HG02610 (cell line): ENCODE data around the gene SLC30A3.
"Not testable (repeated sequence)": the region's sequence is repeated elsewhere in the genome, so short reads cannot be mapped to it uniquely, and the experiment has no call there.

ENCODE experiments used
- ATAC-seq: cut with Tn5 transposase; IDR thresholded peaks from one replicate; pipeline ENCODE4 v1.9.1; 2021; ENCODE audit warnings: mild to moderate bottlenecking, moderate library complexity; ENCODE audit not compliant: unreplicated experiment

The SLC30A3 gene

GRCh38 chr2:27262379-27263286, at the start of gene SLC30A3:
TSS of gene SLC30A3 (minus strand) at chr2:27263047. CDS start at chr2:27262906, 141 bp downstream.
- no peak for ATAC-seq

GRCh38 chr2:27312152-27312551, 49.3 kb upstream of the SLC30A3 start:
- no peak for ATAC-seq

- no peak for ATAC-seq
These were observed 46.8 kb upstream of the SLC30A3 start for GRCh38 chr2:27309651-27310050.

DNA sequence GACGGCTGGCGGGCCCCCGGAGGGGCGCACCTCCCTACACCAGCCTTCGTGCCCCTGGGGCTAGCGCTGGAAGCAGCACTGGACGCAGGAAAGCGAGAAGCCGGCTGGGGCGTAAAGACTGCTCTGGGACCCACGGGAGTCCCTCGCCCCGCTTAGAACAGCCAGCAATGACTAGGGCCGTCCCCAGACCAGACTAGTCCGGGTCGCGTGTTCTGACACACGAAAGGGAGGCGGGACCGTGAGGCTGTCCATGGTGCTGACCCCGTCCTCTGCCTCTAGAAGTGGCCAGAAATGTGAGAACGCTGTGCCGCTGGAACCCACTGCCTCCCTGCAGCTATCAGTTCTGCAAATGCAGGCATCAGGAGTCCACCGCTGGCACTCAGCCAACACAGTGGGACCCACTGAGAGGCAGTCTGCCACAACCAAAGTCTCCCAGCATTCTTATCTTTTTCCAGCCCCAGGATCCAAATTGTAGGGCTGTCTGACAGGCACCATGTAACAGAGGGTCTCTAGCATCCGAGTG, 45.6 kb upstream of the SLC30A3 start, which contains the start of gene UCN:
Gene UCN, minus strand, starts transcription at position 87 of the 523 bp plus-strand sequence. CDS start 550 bp downstream, outside the sequence.
- no peak for ATAC-seq

GRCh38 chr2:27307545-27308358, 44.9 kb upstream of the SLC30A3 start:
- no peak for ATAC-seq

GRCh38 chr2:27307287-27307544, 44.4 kb upstream of the SLC30A3 start:
- no peak for ATAC-seq

GRCh38 chr2:27306573-27307286, 43.9 kb upstream of the SLC30A3 start:
- ATAC-seq = no peak

DNA sequence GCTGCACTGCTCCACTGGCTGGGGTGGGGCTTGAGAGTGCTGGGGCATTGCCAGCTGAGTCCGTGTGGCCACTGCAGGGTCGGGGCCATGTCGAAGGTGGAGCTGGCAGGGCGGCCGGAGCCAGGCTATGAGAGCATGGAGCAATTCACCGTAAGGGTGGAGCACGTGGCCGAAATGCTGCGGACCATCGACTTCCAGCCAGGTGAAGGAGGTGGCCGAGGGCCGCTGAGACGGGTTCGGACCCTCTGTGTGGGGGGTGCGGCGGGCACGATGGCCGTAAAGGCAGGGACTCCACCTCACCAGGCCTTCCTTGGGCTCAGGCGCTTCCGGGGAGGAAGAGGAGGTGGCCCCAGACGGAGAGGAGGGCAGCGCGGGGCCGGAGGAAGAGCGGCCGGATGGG, 43.3 kb upstream of the SLC30A3 start:
- ATAC-seq = no peak

DNA sequence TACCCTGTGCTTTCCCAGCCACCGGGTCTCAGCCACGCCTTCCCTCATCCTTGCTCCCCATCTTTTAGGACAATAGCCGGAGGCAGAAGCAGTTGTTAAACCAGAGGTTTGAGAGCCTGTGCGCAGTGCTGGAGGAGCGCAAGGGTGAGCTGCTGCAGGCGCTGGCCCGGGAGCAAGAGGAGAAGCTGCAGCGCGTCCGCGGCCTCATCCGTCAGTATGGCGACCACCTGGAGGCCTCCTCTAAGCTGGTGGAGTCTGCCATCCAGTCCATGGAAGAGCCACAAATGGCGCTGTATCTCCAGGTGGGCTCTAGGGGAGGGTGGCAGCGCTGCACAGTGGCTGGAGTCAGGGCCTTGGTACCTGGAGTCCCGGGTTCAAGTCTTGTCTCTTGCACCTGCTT, 42.7 kb upstream of the SLC30A3 start:
- no peak for ATAC-seq

DNA sequence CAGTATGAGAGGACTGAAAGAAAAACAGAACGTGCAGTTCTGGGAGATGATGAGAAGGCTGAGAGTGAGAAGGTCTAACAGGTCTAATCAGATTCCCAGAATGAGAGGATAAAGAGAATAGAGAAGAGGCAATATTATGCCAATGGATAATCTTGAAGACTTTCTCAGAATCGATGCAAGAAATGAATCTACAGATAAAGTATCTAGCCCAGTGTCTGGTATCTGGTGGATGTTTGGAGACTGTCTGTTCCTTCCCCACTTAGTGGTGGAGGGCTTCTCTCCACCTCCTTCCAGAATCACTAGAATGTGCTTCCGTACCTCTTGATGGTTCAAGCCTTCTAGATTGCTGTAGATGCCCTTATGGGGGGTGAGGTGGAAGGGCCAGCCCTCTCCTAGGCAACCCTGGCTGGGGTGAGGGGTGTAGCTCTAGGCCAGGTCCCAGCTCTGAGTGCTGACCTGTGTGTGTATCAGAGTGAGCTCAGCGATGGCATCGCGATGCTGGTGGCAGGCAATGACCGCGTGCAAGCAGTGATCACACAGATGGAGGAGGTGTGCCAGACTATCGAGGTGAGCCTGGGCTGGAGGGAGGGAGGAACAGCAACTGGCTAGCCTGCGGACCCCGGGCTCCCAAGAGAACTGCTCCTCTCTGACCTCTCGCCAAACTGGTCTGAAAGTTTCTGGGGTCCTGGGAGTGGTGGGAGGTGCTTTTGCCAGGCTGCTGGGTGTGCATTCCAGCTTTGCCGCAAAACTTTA, 41.8 kb upstream of the SLC30A3 start:
- no peak for ATAC-seq

DNA sequence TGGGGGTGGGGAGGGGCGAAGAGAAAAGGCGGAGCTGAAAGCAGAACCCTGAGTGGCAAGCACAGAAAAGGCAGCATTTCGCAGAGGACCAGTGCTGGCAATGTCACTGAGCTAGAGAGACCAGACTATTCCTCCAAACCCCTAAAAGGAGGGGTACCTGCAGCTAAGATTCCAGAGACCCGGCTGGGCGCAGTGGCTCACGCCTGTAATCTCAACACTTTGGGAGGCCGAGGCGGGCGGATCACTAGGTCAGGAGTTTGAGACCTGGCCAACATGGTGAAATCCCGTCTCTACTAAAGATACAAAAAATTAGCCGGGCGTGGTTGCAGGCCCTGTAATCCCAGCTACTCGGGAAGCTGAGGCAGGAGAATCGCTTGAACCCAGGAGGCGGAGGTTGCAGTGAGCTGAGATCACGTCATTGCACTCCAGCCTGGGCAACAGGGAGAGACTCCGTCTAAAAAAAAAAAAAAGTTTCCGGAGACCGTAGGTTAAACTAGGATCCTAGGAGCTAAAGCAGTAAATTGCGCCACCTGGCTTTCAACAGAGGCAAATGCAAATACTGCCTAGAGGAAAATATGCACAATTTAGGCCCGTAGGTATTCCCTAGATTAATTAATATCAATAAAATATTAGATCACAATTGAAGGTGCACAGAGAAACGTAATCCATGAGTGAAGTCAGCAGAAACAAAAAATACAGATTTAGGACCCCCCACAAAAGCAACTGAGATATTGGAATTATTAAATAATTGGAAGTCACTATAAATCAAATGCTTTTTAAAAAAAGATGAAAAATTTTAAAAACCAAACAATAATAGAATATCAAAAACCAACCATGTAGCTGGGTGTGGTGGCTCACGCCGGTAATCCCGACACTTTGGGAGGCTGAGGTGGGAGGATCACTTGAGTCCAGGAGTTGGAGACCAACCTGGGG, 40.5 kb upstream of the SLC30A3 start:
- ATAC-seq = no peak

DNA sequence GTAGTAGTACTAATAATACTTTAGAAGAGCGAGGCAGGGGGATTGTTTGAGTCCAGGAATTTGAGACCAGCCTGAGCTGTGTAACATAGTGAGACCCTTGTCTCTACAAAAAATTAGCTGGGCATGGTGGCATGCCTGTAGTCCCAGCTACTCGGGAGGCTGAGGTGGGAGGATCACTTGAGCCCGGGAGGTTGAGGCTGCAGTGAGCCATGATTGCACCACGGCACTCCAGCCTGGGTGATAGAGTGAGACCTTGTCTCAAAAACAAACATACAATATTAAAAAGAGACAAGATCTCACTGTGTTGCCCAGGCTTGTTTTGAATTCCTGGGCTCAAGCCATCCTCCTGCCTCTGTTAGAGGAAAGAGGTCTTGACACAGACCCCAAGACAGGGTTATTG, 37.8 kb upstream of the SLC30A3 start:
- ATAC-seq = not testable (repeated sequence)

- ATAC-seq = no peak
These were observed 35.7 kb upstream of the SLC30A3 start for GRCh38 chr2:27298391-27299080.

DNA sequence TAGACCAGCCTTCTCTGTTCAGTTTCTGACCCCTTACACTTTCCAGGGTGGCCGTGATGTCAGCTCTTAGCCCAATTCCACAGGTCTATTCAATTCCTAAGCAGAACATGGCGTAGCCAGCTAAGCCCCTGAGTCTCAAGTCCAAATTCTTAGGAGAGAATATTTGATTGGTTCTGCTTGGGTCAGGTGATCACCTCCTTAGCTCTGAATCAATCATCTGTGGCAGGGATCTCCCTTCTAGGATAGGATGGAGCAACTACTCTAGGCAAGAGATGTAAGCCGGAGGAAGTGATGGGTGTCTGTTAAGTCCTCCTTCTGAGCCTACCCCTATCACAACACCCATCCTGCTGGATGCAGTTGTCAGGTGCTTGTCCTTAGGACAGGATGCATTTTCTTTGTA, 34.3 kb upstream of the SLC30A3 start:
- ATAC-seq = no peak

DNA sequence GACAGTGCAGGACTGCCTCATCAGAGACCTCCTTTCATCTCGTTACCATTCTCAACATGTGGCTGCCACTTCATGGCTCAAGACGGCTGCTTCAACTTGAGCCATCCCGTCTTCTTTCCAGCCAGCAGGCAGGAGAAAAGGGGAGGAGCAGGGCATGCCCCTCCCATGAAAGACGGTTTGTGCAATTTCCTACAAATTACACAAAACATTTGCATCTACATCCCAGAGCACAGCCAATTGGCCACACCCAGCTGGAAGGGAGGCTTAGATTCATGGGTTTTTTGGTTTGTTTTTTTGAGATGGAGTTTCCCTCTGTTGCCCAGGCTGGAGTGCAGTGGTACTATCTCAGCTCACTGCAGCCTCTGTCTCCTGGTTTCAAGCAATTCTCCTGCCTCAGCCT, 33.6 kb upstream of the SLC30A3 start:
- ATAC-seq = no peak

GRCh38 chr2:27294928-27295327, 32.1 kb upstream of the SLC30A3 start:
- no peak for ATAC-seq

DNA sequence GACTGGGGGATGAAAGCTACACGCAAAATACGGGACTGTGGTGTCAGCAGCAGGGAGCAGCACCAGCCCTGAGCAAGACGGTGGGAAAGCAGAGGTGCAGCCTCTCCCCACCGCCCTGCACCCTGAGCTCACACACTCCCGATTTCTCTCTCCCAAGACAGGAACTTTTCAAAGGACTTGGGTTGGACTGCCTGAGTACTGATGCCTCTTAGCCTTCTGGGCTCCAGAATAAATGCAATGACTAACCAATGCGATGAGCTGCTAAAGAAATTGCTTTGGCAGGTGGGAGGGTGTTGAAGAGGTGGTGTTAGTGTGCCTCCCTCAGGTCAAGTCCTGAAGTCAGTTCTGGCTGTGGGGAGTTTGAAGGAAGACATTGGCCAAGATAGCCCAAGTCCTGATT, 29.0 kb upstream of the SLC30A3 start:
- no peak for ATAC-seq

DNA sequence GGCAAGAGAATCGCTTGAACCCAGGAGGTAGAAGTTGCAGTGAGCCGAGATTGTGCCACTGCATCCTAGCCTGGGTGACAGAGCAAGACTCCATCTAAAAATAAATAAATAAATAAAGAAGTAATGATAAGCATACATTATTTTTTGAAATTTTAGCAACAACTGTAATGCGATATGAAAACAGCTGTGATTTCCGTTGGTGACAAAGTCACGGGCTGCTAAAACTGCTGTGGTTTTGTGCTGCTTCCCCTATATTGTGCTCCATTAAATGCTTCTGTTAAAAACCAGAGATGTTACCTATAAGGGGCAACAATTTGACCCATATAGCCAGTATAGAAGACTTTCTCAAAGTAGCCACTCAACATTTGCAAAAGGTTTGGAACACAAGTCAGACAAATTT, 27.7 kb upstream of the SLC30A3 start:
- no peak for ATAC-seq

DNA sequence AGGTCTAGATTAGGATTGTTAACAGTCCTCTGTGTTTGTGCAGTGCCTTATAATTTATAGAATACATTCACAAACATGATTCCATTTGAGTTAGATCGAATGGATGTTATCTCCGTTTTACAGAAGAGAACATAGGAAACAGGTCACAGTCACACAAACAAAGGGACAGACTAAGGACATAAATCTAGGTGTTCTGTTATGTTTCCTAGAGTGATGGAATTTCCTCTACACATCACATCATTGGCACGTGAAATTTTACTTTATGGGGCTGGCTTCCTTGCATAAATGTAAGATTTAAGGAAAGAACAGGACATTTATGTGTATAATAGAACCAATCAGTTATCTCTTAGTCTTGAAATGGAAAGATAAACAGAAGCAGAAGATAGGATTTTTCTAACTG, 25.8 kb upstream of the SLC30A3 start:
- no peak for ATAC-seq
